Vagina (tissue), 2 donors: ENCODE measurements around the gene HCRTR1. TPM values are rescaled to one million over a fixed set of nuclear protein-coding genes. Genes with fewer than 3 reads are reported as not detected.

Source experiments
- DNase-seq, 2 donors: peaks; one replicate each; pipeline ENCODE4 v3.0.0-alpha.2; 2017; ENCODE audit errors: extremely low spot score in 2 of 2
- H3K27ac ChIP-seq: fragments of 200-600 bp; sonication (generic); one replicate; pipeline ENCODE4 v1.5.1; 2019
- H3K27me3 ChIP-seq: fragments of 200-600 bp; sonication (generic); one replicate; pipeline ENCODE4 v1.5.1; 2019
- H3K36me3 ChIP-seq, 2 donors: fragments of 200-600 bp; sonication (generic); one replicate each; pipeline ENCODE4 v1.5.1; 2017 to 2019
- H3K4me1 ChIP-seq: fragments of 200-600 bp; sonication (generic); one replicate; pipeline ENCODE4 v1.5.1; 2019
- H3K4me3 ChIP-seq, 2 donors: fragments of 200-600 bp; sonication (generic); 1 replicate in 1 of 2; 2 replicates in 1 of 2; pipeline ENCODE4 v1.5.1; 2016 to 2019
- H3K9me3 ChIP-seq: fragments of 200-600 bp; sonication (generic); one replicate; pipeline ENCODE4 v1.5.1; 2019
- POLR2A ChIP-seq, 2 donors: fragments of 450-650 bp; IDR thresholded peaks; one replicate each; pipeline ENCODE4 v1.6.1; 2017; ENCODE audit warnings: antibody characterized with exemption in 2 of 2, mild to moderate bottlenecking in 2 of 2, moderate library complexity in 2 of 2
- POLR2AphosphoS5 ChIP-seq, 2 donors: sonication (generic); formaldehyde crosslinking; IDR thresholded peaks; one replicate each; pipeline ENCODE4 v1.9.0; 2017; ENCODE audit warnings: antibody characterized with exemption in 2 of 2, mild to moderate bottlenecking in 2 of 2, low read depth in 1 of 2; ENCODE audit not compliant: insufficient read depth in 1 of 2
- intact Hi-C: fragments of 100-400 bp; cut with DNase I; formaldehyde crosslinking; loops from one replicate; pipeline ENCODE4 v1.15.1; 2023
- total RNA-seq: library from RNA; depleted of rRNA; stranded (reverse); fragments of >200 nt; gene quantifications from one replicate; pipeline ENCODE4 v1.2.3, GENCODE V29; 2016
- TF ChIP-seq, protein P1 (sequence below), 3 experiments: fragments of 450-650 bp in 2 of 3; fragments of 200-600 bp in 1 of 3; sonication (generic) in 1 of 3; IDR thresholded peaks; one replicate each; pipeline ENCODE4 v1.5.1; 2017 to 2019; ENCODE audit warnings: antibody characterized with exemption in 3 of 3, mild to moderate bottlenecking in 2 of 3, moderate library complexity in 2 of 3

The HCRTR1 gene
- total RNA-seq, 1 donor from 2014 or later: not detected

DNA sequence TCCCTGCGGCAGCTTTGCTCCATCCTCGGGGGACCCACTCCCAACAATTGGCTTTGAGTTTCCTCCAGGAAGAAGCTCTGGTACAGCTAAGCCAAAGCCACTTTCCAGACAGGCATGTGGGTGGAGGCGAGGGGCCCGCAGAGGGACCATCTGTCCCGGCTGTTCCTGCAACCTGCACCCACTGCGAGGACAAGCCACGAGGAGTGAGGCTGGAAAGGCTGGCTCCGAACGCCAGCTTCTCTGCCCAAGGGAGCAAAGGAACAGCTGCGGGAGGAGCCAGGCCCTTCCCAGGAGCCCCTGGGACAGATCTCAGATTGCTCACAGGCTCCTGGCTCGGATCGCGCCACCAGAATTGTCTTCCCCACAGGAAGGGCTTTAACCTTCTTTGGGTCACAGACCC lies 55.5 kb downstream of the HCRTR1 start:
- no peak for DNase-seq
- Histone ChIP-seq H3K27ac (peak overlapping the region; percentile 72), H3K9me3 (no peaks in the 10 kb centered on the region), H3K27me3 (no peaks in the 10 kb centered on the region), H3K4me3 (no peak overlapping the region), H3K36me3 (peaks cover 0 to 3% of the 10 kb centered on the region in 2 donors), H3K4me1 (peaks cover 61% of the 10 kb centered on the region)
- intact Hi-C loops: no loop called here
- no peak for TF ChIP-seq POLR2A (IDR thresholded peaks at IDR 0.05)
- TF ChIP-seq POLR2AphosphoS5 (IDR thresholded peaks at IDR 0.05; ENCODE audit: insufficient read depth in 1 of 2, low read depth in 1 of 2): no peak
- TF ChIP-seq, protein P1, sequence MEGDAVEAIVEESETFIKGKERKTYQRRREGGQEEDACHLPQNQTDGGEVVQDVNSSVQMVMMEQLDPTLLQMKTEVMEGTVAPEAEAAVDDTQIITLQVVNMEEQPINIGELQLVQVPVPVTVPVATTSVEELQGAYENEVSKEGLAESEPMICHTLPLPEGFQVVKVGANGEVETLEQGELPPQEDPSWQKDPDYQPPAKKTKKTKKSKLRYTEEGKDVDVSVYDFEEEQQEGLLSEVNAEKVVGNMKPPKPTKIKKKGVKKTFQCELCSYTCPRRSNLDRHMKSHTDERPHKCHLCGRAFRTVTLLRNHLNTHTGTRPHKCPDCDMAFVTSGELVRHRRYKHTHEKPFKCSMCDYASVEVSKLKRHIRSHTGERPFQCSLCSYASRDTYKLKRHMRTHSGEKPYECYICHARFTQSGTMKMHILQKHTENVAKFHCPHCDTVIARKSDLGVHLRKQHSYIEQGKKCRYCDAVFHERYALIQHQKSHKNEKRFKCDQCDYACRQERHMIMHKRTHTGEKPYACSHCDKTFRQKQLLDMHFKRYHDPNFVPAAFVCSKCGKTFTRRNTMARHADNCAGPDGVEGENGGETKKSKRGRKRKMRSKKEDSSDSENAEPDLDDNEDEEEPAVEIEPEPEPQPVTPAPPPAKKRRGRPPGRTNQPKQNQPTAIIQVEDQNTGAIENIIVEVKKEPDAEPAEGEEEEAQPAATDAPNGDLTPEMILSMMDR (IDR thresholded peaks at IDR 0.05): no peak

DNA sequence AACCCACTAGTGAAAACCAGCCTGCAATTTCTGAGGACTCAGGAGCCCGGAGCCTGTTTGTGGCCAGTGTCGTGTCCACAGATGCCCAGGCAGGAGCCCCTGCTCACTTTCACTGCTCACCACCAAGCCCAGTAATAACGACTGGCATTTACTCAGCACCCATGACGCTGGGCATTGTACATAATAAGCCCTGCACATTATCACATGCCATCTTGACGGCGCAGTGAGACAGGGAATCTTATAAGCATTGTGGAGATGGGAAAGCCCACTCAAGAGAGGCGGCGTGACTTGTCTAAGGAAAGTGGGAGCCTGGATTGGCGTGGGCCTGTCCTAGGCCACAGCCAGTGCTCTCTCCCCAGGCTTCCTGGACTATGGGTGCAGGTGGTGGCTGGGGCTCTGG lies 55.9 kb downstream of the HCRTR1 start:
- Histone ChIP-seq H3K27me3 (no peaks in the 10 kb centered on the region), H3K4me3 (no peak overlapping the region), H3K4me1 (peaks cover 56% of the 10 kb centered on the region), H3K27ac (peak overlapping the region; percentile 72), H3K36me3 (peaks cover 0 to 6% of the 10 kb centered on the region in 2 donors), H3K9me3 (no peaks in the 10 kb centered on the region)
- DNase-seq: no peak
- TF ChIP-seq POLR2AphosphoS5 (IDR thresholded peaks at IDR 0.05; ENCODE audit: insufficient read depth in 1 of 2, low read depth in 1 of 2) (no peak), POLR2A (IDR thresholded peaks at IDR 0.05) (no peak)
- TF ChIP-seq, protein P1 (IDR thresholded peaks at IDR 0.05): no peak
- intact Hi-C loops: no loop called here

DNA sequence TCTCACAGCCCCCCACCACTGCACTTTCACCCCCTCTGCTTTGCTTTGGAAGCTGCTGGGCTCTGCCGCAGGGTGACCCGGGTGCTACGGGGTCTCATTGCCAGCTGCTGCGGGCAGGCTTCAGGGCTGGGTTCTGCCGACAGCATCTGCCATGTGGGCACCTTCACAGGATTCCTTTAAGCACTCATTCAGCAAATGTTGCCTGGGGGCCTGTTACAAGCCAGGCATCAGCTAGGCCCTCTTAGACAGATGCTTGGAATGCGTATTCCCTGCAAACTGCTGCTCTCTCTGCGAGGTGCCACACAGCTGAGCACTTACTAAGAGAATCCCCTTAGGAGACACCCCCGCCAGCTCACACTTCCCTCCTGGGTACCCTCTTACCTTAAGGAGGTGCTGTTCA lies 57.1 kb downstream of the HCRTR1 start:
- no peaks in the 10 kb centered on the region for H3K27me3 ChIP-seq
- intact Hi-C loops: no loop called here
- DNase-seq: no peak
- H3K4me3 ChIP-seq: no peak overlapping the region
- H3K36me3 ChIP-seq: peaks cover 0 to 14% of the 10 kb centered on the region in 2 donors
- H3K9me3 ChIP-seq: no peaks in the 10 kb centered on the region
- peak overlapping the region; percentile 72 for H3K27ac ChIP-seq
- peaks cover 44% of the 10 kb centered on the region for H3K4me1 ChIP-seq
- TF ChIP-seq POLR2AphosphoS5 (IDR thresholded peaks at IDR 0.05; ENCODE audit: insufficient read depth in 1 of 2, low read depth in 1 of 2) (no peak), POLR2A (IDR thresholded peaks at IDR 0.05) (no peak)
- TF ChIP-seq, protein P1 (IDR thresholded peaks at IDR 0.05): no peak

DNA sequence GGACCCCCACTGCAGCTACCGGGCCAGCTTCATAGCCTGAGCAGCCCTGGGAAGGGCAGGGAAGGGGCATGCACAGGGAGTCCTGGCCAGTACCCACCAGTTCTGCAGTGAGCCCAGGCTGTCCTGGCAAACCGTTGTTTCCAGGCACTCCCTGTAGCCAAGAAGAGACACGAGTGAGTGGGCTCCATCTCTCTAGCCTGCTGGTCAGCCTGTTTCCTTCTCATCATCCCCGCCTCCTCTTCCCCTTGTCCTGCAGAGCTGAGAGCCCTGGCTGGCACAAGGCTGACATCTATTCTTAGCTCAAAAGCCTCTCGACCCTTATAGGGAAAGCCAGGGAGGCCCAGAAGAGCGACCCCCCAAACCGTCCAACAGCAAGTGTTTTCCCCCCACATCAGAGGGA lies 57.7 kb downstream of the HCRTR1 start:
- Histone ChIP-seq H3K27me3 (no peaks in the 10 kb centered on the region), H3K27ac (peak overlapping the region; percentile 72), H3K4me1 (peaks cover 39% of the 10 kb centered on the region), H3K4me3 (no peak overlapping the region), H3K9me3 (no peaks in the 10 kb centered on the region), H3K36me3 (peaks cover 0 to 19% of the 10 kb centered on the region in 2 donors)
- intact Hi-C loops: no loop called here
- no peak for DNase-seq
- TF ChIP-seq, protein P1 (IDR thresholded peaks at IDR 0.05): no peak
- TF ChIP-seq POLR2A (IDR thresholded peaks at IDR 0.05) (no peak), POLR2AphosphoS5 (IDR thresholded peaks at IDR 0.05; ENCODE audit: insufficient read depth in 1 of 2, low read depth in 1 of 2) (no peak)

DNA sequence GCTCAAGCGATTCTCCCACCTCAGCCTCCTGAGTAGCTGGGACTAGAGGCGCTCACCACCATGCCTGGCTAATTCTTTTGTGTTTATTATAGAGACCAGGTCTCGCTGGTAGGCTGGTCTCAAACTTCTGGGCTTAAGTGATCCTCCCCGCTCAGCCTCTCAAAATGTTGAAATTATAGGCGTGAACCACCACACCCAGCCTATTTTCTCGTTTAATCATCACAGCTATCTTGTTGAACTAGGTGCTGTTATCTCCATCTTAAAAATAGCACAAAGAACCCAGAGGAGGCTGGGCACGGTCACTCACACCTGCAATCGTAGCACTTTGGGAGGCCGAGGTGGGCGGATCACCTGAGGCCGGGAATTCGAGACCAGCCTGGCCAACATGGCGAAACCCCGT lies 58.3 kb downstream of the HCRTR1 start:
- Histone ChIP-seq H3K27ac (no peak overlapping the region), H3K27me3 (no peaks in the 10 kb centered on the region)

More for the DNA sequence above, 58.3 kb downstream of the HCRTR1 start:
- Histone ChIP-seq H3K9me3 (no peaks in the 10 kb centered on the region), H3K4me3 (no peak overlapping the region), H3K36me3 (peaks cover 0 to 25% of the 10 kb centered on the region in 2 donors), H3K4me1 (peaks cover 33% of the 10 kb centered on the region)
- intact Hi-C loops: no loop called here
- TF ChIP-seq POLR2A (IDR thresholded peaks at IDR 0.05) (no peak), POLR2AphosphoS5 (IDR thresholded peaks at IDR 0.05; ENCODE audit: insufficient read depth in 1 of 2, low read depth in 1 of 2) (no peak)
- TF ChIP-seq, protein P1 (IDR thresholded peaks at IDR 0.05): no peak
- no peak for DNase-seq

Other genes with a start within 250 kb of the HCRTR1 start
- gene FABP3, start 244.6 kb upstream of the HCRTR1 start, total RNA-seq: 16.7 TPM
- gene SERINC2, start 204.5 kb upstream of the HCRTR1 start, total RNA-seq: 17.4 TPM
- gene TINAGL1, start 41.2 kb upstream of the HCRTR1 start, total RNA-seq: 142 TPM
- 53.3 TPM for gene PEF1, start 27.2 kb downstream of the HCRTR1 start, total RNA-seq
- gene COL16A1, start 86.3 kb downstream of the HCRTR1 start, total RNA-seq: 82.3 TPM
- gene ADGRB2, start 146.7 kb downstream of the HCRTR1 start, total RNA-seq: 3.9 TPM
- 4.2 TPM for gene SPOCD1, start 198.3 kb downstream of the HCRTR1 start, total RNA-seq